ENCODE data around the gene SCN1A. TPM values are rescaled to one million over a fixed set of nuclear protein-coding genes. Genes with fewer than 3 reads are reported as not detected.

SCN1A gene
- polyA plus RNA-seq, 1 donor (not counting 4 experiments of a cell fraction or from before 2014, with no cell fraction given) = not detected

GRCh38 chr2:166115589-166115988 is 12.2 kb downstream of the SCN1A start:
- H3K27me3 ChIP-seq (ENCODE audit: control insufficient read depth, extremely low read depth, insufficient read depth, low read length) = no peaks in the 10 kb centered on the region
- FAIRE-seq (no peak), DNase-seq (ENCODE audit: low read depth, low spot score) (no peak)
- H3K79me2 ChIP-seq (ENCODE audit: control insufficient read depth, insufficient read depth, low read length) = no peaks in the 10 kb centered on the region
- no peak overlapping the region for H3K27ac ChIP-seq (ENCODE audit: control insufficient read depth, insufficient read depth, low read length)
- H3K36me3 ChIP-seq (ENCODE audit: control insufficient read depth in 2 of 2, extremely low read depth in 1 of 2, insufficient read depth in 2 of 2, low read length in 2 of 2) = no peaks in the 10 kb centered on the region
- no peak overlapping the region for H3K9ac ChIP-seq (ENCODE audit: control insufficient read depth, extremely low read depth, insufficient read depth, low read length)
- dilution Hi-C loops (cut with MboI; ENCODE audit: extremely low pct_ligation_motif_present, low sequenced_read_pairs) = no loop called here
- no peaks in the 10 kb centered on the region for H3K9me3 ChIP-seq (ENCODE audit: control insufficient read depth, low read depth, low read length)
- no peak overlapping the region for H3K4me2 ChIP-seq (ENCODE audit: control insufficient read depth, extremely low read depth, insufficient read depth, low read depth, low read length)
- H3K9me1 ChIP-seq (ENCODE audit: control insufficient read depth, extremely low read depth, insufficient read depth, low read length) = no peaks in the 10 kb centered on the region
- no peak overlapping the region for H2AFZ ChIP-seq (ENCODE audit: control insufficient read depth, low read length)
- no peak overlapping the region for H3K4me3 ChIP-seq (ENCODE audit: control insufficient read depth in 2 of 3, extremely low read depth in 1 of 3, insufficient read depth in 2 of 3, low read depth in 1 of 3, low read length in 3 of 3)
- no peaks in the 10 kb centered on the region for H3K4me1 ChIP-seq (ENCODE audit: control insufficient read depth, extremely low read depth, insufficient read depth, low read length)
- no peaks in the 10 kb centered on the region for H4K20me1 ChIP-seq (ENCODE audit: control insufficient read depth, extremely low read depth, insufficient read depth, low read length)
- TF ChIP-seq EZH2 (IDR thresholded peaks at IDR 0.05; ENCODE audit: low read length) = no peak
- TF ChIP-seq, protein P1, sequence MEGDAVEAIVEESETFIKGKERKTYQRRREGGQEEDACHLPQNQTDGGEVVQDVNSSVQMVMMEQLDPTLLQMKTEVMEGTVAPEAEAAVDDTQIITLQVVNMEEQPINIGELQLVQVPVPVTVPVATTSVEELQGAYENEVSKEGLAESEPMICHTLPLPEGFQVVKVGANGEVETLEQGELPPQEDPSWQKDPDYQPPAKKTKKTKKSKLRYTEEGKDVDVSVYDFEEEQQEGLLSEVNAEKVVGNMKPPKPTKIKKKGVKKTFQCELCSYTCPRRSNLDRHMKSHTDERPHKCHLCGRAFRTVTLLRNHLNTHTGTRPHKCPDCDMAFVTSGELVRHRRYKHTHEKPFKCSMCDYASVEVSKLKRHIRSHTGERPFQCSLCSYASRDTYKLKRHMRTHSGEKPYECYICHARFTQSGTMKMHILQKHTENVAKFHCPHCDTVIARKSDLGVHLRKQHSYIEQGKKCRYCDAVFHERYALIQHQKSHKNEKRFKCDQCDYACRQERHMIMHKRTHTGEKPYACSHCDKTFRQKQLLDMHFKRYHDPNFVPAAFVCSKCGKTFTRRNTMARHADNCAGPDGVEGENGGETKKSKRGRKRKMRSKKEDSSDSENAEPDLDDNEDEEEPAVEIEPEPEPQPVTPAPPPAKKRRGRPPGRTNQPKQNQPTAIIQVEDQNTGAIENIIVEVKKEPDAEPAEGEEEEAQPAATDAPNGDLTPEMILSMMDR (optimal IDR thresholded peaks at IDR 0.05 in 1 of 3, IDR thresholded peaks at IDR 0.05 in 1 of 3, conservative IDR thresholded peaks at IDR 0.05 in 1 of 3; ENCODE audit: extremely low read depth in 1 of 3, insufficient read depth in 2 of 3, low read length in 3 of 3) = no peak

- Histone ChIP-seq H2AFZ (ENCODE audit: control insufficient read depth, low read length) (no peak overlapping the region), H3K36me3 (ENCODE audit: control insufficient read depth in 2 of 2, extremely low read depth in 1 of 2, insufficient read depth in 2 of 2, low read length in 2 of 2) (no peaks in the 10 kb centered on the region), H3K9me3 (ENCODE audit: control insufficient read depth, low read depth, low read length) (no peaks in the 10 kb centered on the region), H3K4me2 (ENCODE audit: control insufficient read depth, extremely low read depth, insufficient read depth, low read depth, low read length) (no peak overlapping the region), H3K79me2 (ENCODE audit: control insufficient read depth, insufficient read depth, low read length) (no peaks in the 10 kb centered on the region), H3K4me3 (ENCODE audit: control insufficient read depth in 2 of 3, extremely low read depth in 1 of 3, insufficient read depth in 2 of 3, low read depth in 1 of 3, low read length in 3 of 3) (no peak overlapping the region), H4K20me1 (ENCODE audit: control insufficient read depth, extremely low read depth, insufficient read depth, low read length) (no peaks in the 10 kb centered on the region), H3K4me1 (ENCODE audit: control insufficient read depth, extremely low read depth, insufficient read depth, low read length) (no peaks in the 10 kb centered on the region), H3K9ac (ENCODE audit: control insufficient read depth, extremely low read depth, insufficient read depth, low read length) (no peak overlapping the region), H3K27ac (ENCODE audit: control insufficient read depth, insufficient read depth, low read length) (no peak overlapping the region), H3K9me1 (ENCODE audit: control insufficient read depth, extremely low read depth, insufficient read depth, low read length) (no peaks in the 10 kb centered on the region), H3K27me3 (ENCODE audit: control insufficient read depth, extremely low read depth, insufficient read depth, low read length) (no peaks in the 10 kb centered on the region)
- FAIRE-seq (no peak), DNase-seq (ENCODE audit: low read depth, low spot score) (no peak)
- TF ChIP-seq EZH2 (IDR thresholded peaks at IDR 0.05; ENCODE audit: low read length) = no peak
- TF ChIP-seq, protein P1 (optimal IDR thresholded peaks at IDR 0.05 in 1 of 3, IDR thresholded peaks at IDR 0.05 in 1 of 3, conservative IDR thresholded peaks at IDR 0.05 in 1 of 3; ENCODE audit: extremely low read depth in 1 of 3, insufficient read depth in 2 of 3, low read length in 3 of 3) = no peak
- dilution Hi-C loops (cut with MboI; ENCODE audit: extremely low pct_ligation_motif_present, low sequenced_read_pairs) = no loop called here
Measured at GRCh38 chr2:166112193-166112605, 15.6 kb downstream of the SCN1A start.
